Measurements from ENCODE around the gene KCNE5.
A peak's percentile ranks its signal among the peaks of the same experiment; 100 is the strongest.

Gene KCNE5

GRCh38 chrX:109635146-109635545 lies 10.2 kb upstream of the KCNE5 start:
- no peak for DNase-seq
- H3K9me3 ChIP-seq: no peaks in the 10 kb centered on the region

GRCh38 chrX:109632906-109633504 lies 8.0 kb upstream of the KCNE5 start:
- Histone ChIP-seq H3K36me3 (no peaks in the 10 kb centered on the region), H3K4me1 (no peaks in the 10 kb centered on the region), H3K4me3 (ENCODE audit: low read depth, low read length) (no peak overlapping the region), H3K9me3 (no peaks in the 10 kb centered on the region), H3K27me3 (no peaks in the 10 kb centered on the region)
- DNase-seq: peak; percentile 20
- peak; percentile 59 for TF ChIP-seq CTCF (IDR thresholded peaks at IDR 0.05; ENCODE audit: low read depth, low read length)

More at GRCh38 chrX:109635146-109635545, 10.2 kb upstream of the KCNE5 start:
- no peaks in the 10 kb centered on the region for H3K27me3 ChIP-seq
- TF ChIP-seq CTCF (IDR thresholded peaks at IDR 0.05; ENCODE audit: low read depth, low read length): peak; percentile 61
- no peak overlapping the region for H3K4me3 ChIP-seq (ENCODE audit: low read depth, low read length)
- H3K36me3 ChIP-seq: no peaks in the 10 kb centered on the region
- H3K4me1 ChIP-seq: no peaks in the 10 kb centered on the region

- no peaks in the 10 kb centered on the region for H3K27me3 ChIP-seq
- no peak for TF ChIP-seq CTCF (IDR thresholded peaks at IDR 0.05; ENCODE audit: low read depth, low read length)
- peak; percentile 14 for DNase-seq
- no peaks in the 10 kb centered on the region for H3K9me3 ChIP-seq
- H3K36me3 ChIP-seq: no peaks in the 10 kb centered on the region
- no peaks in the 10 kb centered on the region for H3K4me1 ChIP-seq
- no peak overlapping the region for H3K4me3 ChIP-seq (ENCODE audit: low read depth, low read length)
Measured at GRCh38 chrX:109629310-109629709, 4.3 kb upstream of the KCNE5 start.

GRCh38 chrX:109626637-109627036 lies 1.7 kb upstream of the KCNE5 start:
- Histone ChIP-seq H3K36me3 (no peaks in the 10 kb centered on the region), H3K27me3 (no peaks in the 10 kb centered on the region), H3K9me3 (no peaks in the 10 kb centered on the region), H3K4me3 (ENCODE audit: low read depth, low read length) (no peak overlapping the region), H3K4me1 (no peaks in the 10 kb centered on the region)
- no peak for DNase-seq
- no peak for TF ChIP-seq CTCF (IDR thresholded peaks at IDR 0.05; ENCODE audit: low read depth, low read length)

GRCh38 chrX:109623997-109624396 lies 975 bp downstream of the KCNE5 start:
- H3K27me3 ChIP-seq: no peaks in the 10 kb centered on the region
- no peaks in the 10 kb centered on the region for H3K4me1 ChIP-seq
- H3K9me3 ChIP-seq: no peaks in the 10 kb centered on the region
- no peak overlapping the region for H3K4me3 ChIP-seq (ENCODE audit: low read depth, low read length)
- TF ChIP-seq CTCF (IDR thresholded peaks at IDR 0.05; ENCODE audit: low read depth, low read length): no peak
- DNase-seq: no peak
- H3K36me3 ChIP-seq: no peaks in the 10 kb centered on the region

GRCh38 chrX:109622270-109622669 lies 2.7 kb downstream of the KCNE5 start:
- Histone ChIP-seq H3K9me3 (no peaks in the 10 kb centered on the region), H3K27me3 (no peaks in the 10 kb centered on the region), H3K4me3 (ENCODE audit: low read depth, low read length) (no peak overlapping the region), H3K4me1 (no peaks in the 10 kb centered on the region), H3K36me3 (no peaks in the 10 kb centered on the region)
- DNase-seq: no peak
- TF ChIP-seq CTCF (IDR thresholded peaks at IDR 0.05; ENCODE audit: low read depth, low read length): no peak

All from BE2C (cell line).